H1 (cell line): ENCODE measurements around the gene GLG1. TPM values are rescaled to one million over a fixed set of nuclear protein-coding genes. Genes with fewer than 3 reads are reported as not detected.
A peak's percentile ranks its signal among the peaks of the same experiment; 100 is the strongest.

ENCODE experiments used
- CTCF ChIA-PET: fragments of 300-600 bp; sonication (Branson Sonifier 250); formaldehyde crosslinking; loops from one replicate; lab custom pipeline; 2021; ENCODE audit not compliant: partially characterized antibody; lab: Charles Lee
- POLR2A ChIA-PET: fragments of 300-600 bp; sonication (Branson Sonifier 250); formaldehyde crosslinking; loops from one replicate; lab custom pipeline; 2021; ENCODE audit warnings: inconsistent platforms; ENCODE audit not compliant: partially characterized antibody; lab: Charles Lee
- DNase-seq, 2 experiments: peaks; one replicate each; pipeline versions ENCODE4 v3.0.0 to v3.0.0-alpha.2; 2010 to 2022; ENCODE audit warnings: low spot score in 2 of 2, low read depth in 1 of 2, mixed read lengths in 1 of 2
- FAIRE-seq: peaks from 2 replicates; lab custom pipeline; 2011; peaks lifted over from hg19 to GRCh38; lab: Jason Lieb, UNC
- H2AFZ ChIP-seq: 2 replicates; pipeline ENCODE4 v1.8.1; 2012; ENCODE audit warnings: low read length, inconsistent platforms
- H2AK5ac ChIP-seq: 2 replicates; pipeline ENCODE4 v1.6.1; 2013; ENCODE audit warnings: low read depth, low read length
- H2BK120ac ChIP-seq: replicated peaks from 2 replicates; pipeline ENCODE3; 2013; ENCODE audit warnings: low read depth, low read length, inconsistent platforms
- H2BK12ac ChIP-seq: 2 replicates; pipeline ENCODE4 v1.6.1; 2013; ENCODE audit warnings: low read depth, low read length
- H2BK15ac ChIP-seq: 2 replicates; pipeline ENCODE4 v1.6.1; 2013; ENCODE audit warnings: low read length
- H2BK20ac ChIP-seq: 2 replicates; pipeline ENCODE4 v1.6.1; 2013; ENCODE audit warnings: low read length
- H2BK5ac ChIP-seq: 2 replicates; pipeline ENCODE4 v1.6.1; 2013; ENCODE audit warnings: low read depth, low read length
- H3K14ac ChIP-seq: 2 replicates; pipeline ENCODE4 v1.6.1; 2013; ENCODE audit warnings: inconsistent platforms; ENCODE audit not compliant: insufficient read length
- H3K18ac ChIP-seq: 2 replicates; pipeline ENCODE4 v1.6.1; 2013; ENCODE audit warnings: low read length; ENCODE audit errors: extremely low read depth
- H3K23ac ChIP-seq: 2 replicates; pipeline ENCODE4 v1.6.1; 2013; ENCODE audit warnings: inconsistent platforms; ENCODE audit not compliant: insufficient read length
- H3K23me2 ChIP-seq: 2 replicates; pipeline ENCODE4 v1.6.1; 2013; ENCODE audit warnings: low read depth, low read length
- H3K27ac ChIP-seq: 2 replicates; pipeline ENCODE4 v1.6.1; 2011; ENCODE audit warnings: low read depth, low read length, inconsistent platforms
- H3K27me3 ChIP-seq, 4 experiments: replicated peaks in 1 of 4; 1 replicate in 1 of 4; 2 replicates in 3 of 4; pipeline versions ENCODE4 v1.6.1 to v1.8.1; 2011 to 2013; ENCODE audit warnings: low read length in 3 of 4, mild to moderate bottlenecking in 3 of 4, inconsistent platforms in 2 of 4, mixed read lengths in 2 of 4, moderate library complexity in 1 of 4; ENCODE audit not compliant: control insufficient read depth in 3 of 4, insufficient read depth in 3 of 4; ENCODE audit errors: extremely low read depth in 1 of 4
- H3K36me3 ChIP-seq, 4 experiments: 2 replicates each; pipeline versions ENCODE4 v1.6.1 to v1.8.1; 2011 to 2013; ENCODE audit warnings: mild to moderate bottlenecking in 4 of 4, low read length in 3 of 4, moderate library complexity in 2 of 4, control low read depth in 1 of 4, inconsistent platforms in 1 of 4; ENCODE audit not compliant: insufficient read depth in 4 of 4, control insufficient read depth in 2 of 4
- H3K4ac ChIP-seq: replicated peaks from 2 replicates; pipeline ENCODE3; 2013; ENCODE audit warnings: low read length, low read depth, mixed read lengths, inconsistent platforms; ENCODE audit not compliant: insufficient read length
- H3K4me1 ChIP-seq, 4 experiments: replicated peaks in 1 of 4; 1 replicate in 1 of 4; 2 replicates in 3 of 4; pipeline versions ENCODE4 v1.6.1 to v1.8.1; 2011 to 2013; ENCODE audit warnings: low read length in 3 of 4, inconsistent platforms in 2 of 4, mixed read lengths in 1 of 4; ENCODE audit not compliant: insufficient read depth in 4 of 4, control insufficient read depth in 3 of 4
- H3K4me2 ChIP-seq, 2 experiments: 2 replicates each; pipeline versions ENCODE4 v1.6.1 to v1.8.1; 2011 to 2013; ENCODE audit warnings: low read depth in 2 of 2, low read length in 2 of 2, control low read depth in 1 of 2, inconsistent platforms in 1 of 2, mild to moderate bottlenecking in 1 of 2; ENCODE audit not compliant: insufficient read depth in 1 of 2
- H3K4me3 ChIP-seq, 4 experiments: fragments of 200-600, 300-600 bp in 1 of 4; sonication (generic), shearing (Covaris generic), sonication (Bioruptor Twin) in 1 of 4; 2 replicates each; pipeline versions ENCODE4 v1.5.1 to v1.8.1; 2011 to 2016; ENCODE audit warnings: low read length in 4 of 4, low read depth in 3 of 4, control low read depth in 2 of 4, inconsistent platforms in 2 of 4, mild to moderate bottlenecking in 2 of 4, mixed read lengths in 1 of 4, moderate library complexity in 1 of 4; ENCODE audit not compliant: insufficient read depth in 2 of 4; ENCODE audit errors: extremely low read depth in 1 of 4
- H3K56ac ChIP-seq: replicated peaks from 2 replicates; pipeline ENCODE3; 2013; ENCODE audit warnings: low read depth, mild to moderate bottlenecking, mixed read lengths, low read length, inconsistent platforms; ENCODE audit not compliant: insufficient read length
- H3K79me1 ChIP-seq: 2 replicates; pipeline ENCODE4 v1.6.1; 2013; ENCODE audit warnings: low read depth, low read length, control low read depth
- H3K79me2 ChIP-seq, 2 experiments: 2 replicates each; pipeline versions ENCODE4 v1.6.1 to v1.8.1; 2012 to 2013; ENCODE audit warnings: low read length in 2 of 2, mild to moderate bottlenecking in 2 of 2, inconsistent platforms in 1 of 2; ENCODE audit not compliant: insufficient read depth in 2 of 2, control insufficient read depth in 1 of 2
- H3K9ac ChIP-seq, 4 experiments: replicated peaks in 1 of 4; 1 replicate in 1 of 4; 2 replicates in 3 of 4; pipeline versions ENCODE4 v1.6.1 to v1.8.1; 2011 to 2013; ENCODE audit warnings: low read depth in 3 of 4, low read length in 3 of 4, control low read depth in 2 of 4, mild to moderate bottlenecking in 2 of 4, moderate library complexity in 2 of 4, inconsistent platforms in 1 of 4; ENCODE audit errors: extremely low read depth in 1 of 4
- H3K9me3 ChIP-seq, 2 experiments: 2 replicates each; pipeline versions ENCODE4 v1.6.1 to v1.8.1; 2012 to 2013; ENCODE audit warnings: mild to moderate bottlenecking in 2 of 2, moderate library complexity in 2 of 2, control low read depth in 1 of 2, inconsistent platforms in 1 of 2, low read depth in 1 of 2, low read length in 1 of 2, mixed read lengths in 1 of 2; ENCODE audit not compliant: insufficient read depth in 2 of 2
- H4K20me1 ChIP-seq, 2 experiments: replicated peaks in 1 of 2; 2 replicates each; pipeline versions ENCODE3 to v1.8.1; 2011 to 2013; ENCODE audit warnings: inconsistent platforms in 2 of 2, low read length in 2 of 2, mild to moderate bottlenecking in 1 of 2; ENCODE audit not compliant: insufficient read depth in 2 of 2, control insufficient read depth in 1 of 2
- H4K5ac ChIP-seq: 2 replicates; pipeline ENCODE4 v1.6.1; 2013; ENCODE audit warnings: low read length, low read depth, mixed read lengths, inconsistent platforms; ENCODE audit not compliant: insufficient read length
- H4K8ac ChIP-seq: 2 replicates; pipeline ENCODE4 v1.8.0; 2013; ENCODE audit warnings: mild to moderate bottlenecking, moderate library complexity, low read length, inconsistent platforms; ENCODE audit not compliant: insufficient read depth; ENCODE audit errors: extremely low read depth
- H4K91ac ChIP-seq: replicated peaks from 2 replicates; pipeline ENCODE3; 2013; ENCODE audit warnings: low read length, mixed read lengths, inconsistent platforms; ENCODE audit not compliant: insufficient read length
- BRCA1 ChIP-seq: IDR thresholded peaks from 2 replicates; pipeline ENCODE4 v1.6.1; 2012; ENCODE audit warnings: low read depth, low read length, improper control_type of control experiment
- CEBPB ChIP-seq: IDR thresholded peaks from 2 replicates; pipeline ENCODE4 v1.6.1; 2012; ENCODE audit warnings: low read depth, low read length
- EGR1 ChIP-seq: IDR thresholded peaks from 2 replicates; pipeline ENCODE4 v1.6.1; 2011; ENCODE audit warnings: low read depth, low read length, borderline replicate concordance
- RNF2 ChIP-seq: fragments of 200-900, 300-1000 bp; sonication (generic); IDR thresholded peaks from 2 replicates; pipeline ENCODE4 v1.7.1; 2016; ENCODE audit warnings: borderline replicate concordance, low read depth, mild to moderate bottlenecking, antibody characterized with exemption, low read length; ENCODE audit not compliant: poor library complexity, severe bottlenecking; ENCODE audit errors: missing control alignments
- WGBS, 2 experiments: shearing (Covaris generic) in 1 of 2; methylation state at CpG; one replicate each; pipeline versions ENCODE4 v1.1.6 to v1.1.7; 2013 to 2015; ENCODE audit warnings: low lambda C conversion rate in 2 of 2, mixed read lengths in 2 of 2, inconsistent platforms in 1 of 2, low coverage in 1 of 2, missing lambda C conversion rate in 1 of 2; ENCODE audit not compliant: insufficient replicate concordance in 2 of 2, insufficient coverage in 1 of 2, insufficient read length in 1 of 2; ENCODE audit errors: extremely low coverage in 1 of 2, missing lambda C conversion rate in 1 of 2; 5-methylcytosine and 5-hydroxymethylcytosine counted together
- polyA plus RNA-seq, 7 experiments: library from polyadenylated mRNA; depleted of rRNA in 3 of 7; stranded (reverse) in 5 of 7; unstranded in 2 of 7; fragments of >200 nt in 5 of 7; fragments of 200-250 nt in 2 of 7; gene quantifications; 1 replicate in 5 of 7; 2 replicates in 1 of 7; 4 replicates in 1 of 7; pipeline versions ENCODE4 v1.2.1 to v1.2.3, GENCODE V29; 2011 to 2013; ENCODE audit warnings: missing spikeins in 2 of 7, mixed read lengths in 2 of 7
- total RNA-seq: library from RNA; stranded (reverse); fragmentation: NEBNext Ultra II Directional; extraction: Animal tissue kit (Norgen Biotek cat#: 25700); gene quantifications from 2 replicates; pipeline ENCODE4 v1.2.1, GENCODE V29; 2021
- TF ChIP-seq, protein P1 (sequence below), 3 experiments: IDR thresholded peaks; 1 replicate in 2 of 3; 2 replicates in 1 of 3; pipeline versions ENCODE4 v1.5.1 to v1.6.1; 2011; ENCODE audit warnings: low read length in 3 of 3, mild to moderate bottlenecking in 3 of 3, inconsistent platforms in 2 of 3, low read depth in 1 of 3, moderate library complexity in 1 of 3; ENCODE audit not compliant: insufficient read depth in 1 of 3; ENCODE audit errors: control extremely low read depth in 1 of 3

The GLG1 gene
- total and polyA plus RNA-seq, 2 of the 8 experiments (the other 6 are each of a cell fraction or from before 2014, with no cell fraction given) = 53.4 to 139 TPM

DNA sequence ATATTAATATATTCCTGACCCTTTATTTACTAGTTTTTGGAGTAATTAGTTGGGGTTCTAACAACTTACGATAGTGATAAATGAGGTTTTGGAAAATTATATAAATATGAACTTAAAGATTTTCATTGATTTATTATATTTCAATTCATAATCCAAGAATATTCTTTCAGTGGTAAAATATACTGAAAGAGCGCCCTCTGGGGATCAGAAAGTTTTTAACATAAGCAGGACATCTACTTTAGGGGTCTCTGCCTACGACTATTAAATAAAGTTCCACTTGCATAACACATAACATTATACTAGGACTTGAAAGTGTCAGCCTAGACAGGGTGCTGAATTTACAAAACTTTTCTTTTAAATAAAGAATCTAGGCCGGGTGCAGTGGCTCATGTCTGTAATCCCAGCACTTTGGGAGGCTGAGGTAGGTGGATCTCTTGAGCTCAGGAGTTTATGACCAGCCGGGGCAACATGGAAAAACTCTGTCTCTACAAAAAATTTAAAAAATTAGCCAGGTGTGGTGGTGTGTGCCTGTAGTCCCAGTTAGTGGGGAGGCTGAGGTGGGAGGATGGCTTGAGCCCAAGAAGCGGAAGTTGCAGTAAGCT lies 44.2 kb upstream of the GLG1 start:
- no peak overlapping the region for H3K56ac ChIP-seq
- WGBS, 2 experiments = 84 to 100% methylated on average over 1 to 6 of the region's 6 CpGs
- no peak for DNase-seq
- no peaks in the 10 kb centered on the region for H3K27me3 ChIP-seq
- H2BK20ac ChIP-seq = no peak overlapping the region
- H3K27ac ChIP-seq = no peak overlapping the region
- peaks cover 3 to 72% of the 10 kb centered on the region in 2 experiments; a peak in 3 of 4 replicates for H3K79me2 ChIP-seq
- FAIRE-seq = no peak
- H3K18ac ChIP-seq = no peak overlapping the region
- H3K9me3 ChIP-seq = no peaks in the 10 kb centered on the region
- TF ChIP-seq, protein P1, sequence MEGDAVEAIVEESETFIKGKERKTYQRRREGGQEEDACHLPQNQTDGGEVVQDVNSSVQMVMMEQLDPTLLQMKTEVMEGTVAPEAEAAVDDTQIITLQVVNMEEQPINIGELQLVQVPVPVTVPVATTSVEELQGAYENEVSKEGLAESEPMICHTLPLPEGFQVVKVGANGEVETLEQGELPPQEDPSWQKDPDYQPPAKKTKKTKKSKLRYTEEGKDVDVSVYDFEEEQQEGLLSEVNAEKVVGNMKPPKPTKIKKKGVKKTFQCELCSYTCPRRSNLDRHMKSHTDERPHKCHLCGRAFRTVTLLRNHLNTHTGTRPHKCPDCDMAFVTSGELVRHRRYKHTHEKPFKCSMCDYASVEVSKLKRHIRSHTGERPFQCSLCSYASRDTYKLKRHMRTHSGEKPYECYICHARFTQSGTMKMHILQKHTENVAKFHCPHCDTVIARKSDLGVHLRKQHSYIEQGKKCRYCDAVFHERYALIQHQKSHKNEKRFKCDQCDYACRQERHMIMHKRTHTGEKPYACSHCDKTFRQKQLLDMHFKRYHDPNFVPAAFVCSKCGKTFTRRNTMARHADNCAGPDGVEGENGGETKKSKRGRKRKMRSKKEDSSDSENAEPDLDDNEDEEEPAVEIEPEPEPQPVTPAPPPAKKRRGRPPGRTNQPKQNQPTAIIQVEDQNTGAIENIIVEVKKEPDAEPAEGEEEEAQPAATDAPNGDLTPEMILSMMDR (IDR thresholded peaks at IDR 0.05; ENCODE audit: control extremely low read depth in 1 of 3, insufficient read depth in 1 of 3, low read depth in 1 of 3, low read length in 3 of 3) = peak in 1 of 3 experiments; percentile 29; a peak in 2 of 4 replicates
- no peak for TF ChIP-seq RNF2
- no peak for TF ChIP-seq EGR1
- TF ChIP-seq BRCA1 = no peak
- TF ChIP-seq CEBPB = no peak
- H3K4me3 ChIP-seq = no peak overlapping the region
- no peak overlapping the region for H3K4ac ChIP-seq
- no peak overlapping the region for H2BK15ac ChIP-seq
- H2BK120ac ChIP-seq = no peak overlapping the region
- H3K14ac ChIP-seq = no peak overlapping the region
- H2BK12ac ChIP-seq = no peak overlapping the region
- no peak overlapping the region for H2BK5ac ChIP-seq
- H4K8ac ChIP-seq = no peak overlapping the region
- H3K36me3 ChIP-seq = peaks cover 30 to 86% (median 60%) of the 10 kb centered on the region in 4 experiments
- no peak overlapping the region for H2AFZ ChIP-seq
- no peak overlapping the region for H4K5ac ChIP-seq
- CTCF ChIA-PET = interaction anchor here (0.6 to 2.2 kb wide), 24 partner anchors 8 to 211 kb away, joined by 3 to 13 read pairs (median 4); no protein-coding TSS in a partner anchor
- no peak overlapping the region for H4K91ac ChIP-seq
- peaks cover 6 to 14% of the 10 kb centered on the region in 2 experiments for H4K20me1 ChIP-seq
- POLR2A ChIA-PET = interaction anchor here (0.8 to 2.0 kb wide), 8 partner anchors 9 to 175 kb away, joined by 3 to 7 read pairs (median 4); partner anchors contain the start of gene RFWD3
- no peaks in the 10 kb centered on the region for H3K23me2 ChIP-seq
- H3K4me1 ChIP-seq = no peaks in the 10 kb centered on the region
- peaks cover 7% of the 10 kb centered on the region; the same call in 1 of the 2 replicates for H3K79me1 ChIP-seq
- no peak overlapping the region for H3K23ac ChIP-seq
- no peak overlapping the region for H3K9ac ChIP-seq
- H2AK5ac ChIP-seq = no peak overlapping the region
- no peak overlapping the region for H3K4me2 ChIP-seq
